ENCODE measurements around the gene MYO3A. TPM values are rescaled to one million over a fixed set of nuclear protein-coding genes. Genes with fewer than 3 reads are reported as not detected.
"Not testable (repeated sequence)": the region's sequence is repeated elsewhere in the genome, so short reads cannot be mapped to it uniquely, and the experiment has no call there.

The MYO3A gene
- total RNA-seq, 1 donor from 2014 or later = not detected

GRCh38 chr10:26064106-26064505, 130.1 kb downstream of the MYO3A start:
- Mint-ChIP-seq H3K27me3 (ENCODE audit: low read depth) (peaks cover 3% of the 10 kb centered on the region), H3K9me3 (ENCODE audit: low read depth) (no peaks in the 10 kb centered on the region), H3K27ac (ENCODE audit: unreplicated experiment) (no peak overlapping the region), H3K4me1 (ENCODE audit: low read depth) (no peaks in the 10 kb centered on the region), H3K36me3 (ENCODE audit: low read depth) (no peaks in the 10 kb centered on the region), H3K4me3 (ENCODE audit: unreplicated experiment) (no peak overlapping the region)
- TF ChIP-seq CTCF (IDR thresholded peaks at IDR 0.05) = no peak
- DNase-seq (ENCODE audit: low spot score) = no peak

DNA sequence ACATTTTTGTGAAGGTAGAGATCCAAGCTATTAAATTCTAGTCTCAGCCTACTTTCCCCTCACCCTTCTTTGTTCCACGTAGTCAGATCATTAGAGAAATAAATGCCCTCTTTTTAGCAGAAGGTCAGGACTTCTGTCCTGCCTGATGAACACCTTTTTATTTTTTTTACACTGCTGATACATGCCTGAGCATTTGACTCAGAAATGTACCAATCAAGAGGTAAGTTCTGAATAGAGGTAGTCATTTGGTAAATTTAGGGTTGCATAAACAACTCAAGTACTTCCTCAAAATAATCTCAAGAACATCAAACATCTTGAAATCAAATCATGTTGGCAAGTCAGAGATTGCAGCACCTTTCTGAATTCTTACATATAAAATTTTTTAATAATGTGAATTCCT, 133.7 kb downstream of the MYO3A start:
- Mint-ChIP-seq H3K4me1 (ENCODE audit: low read depth) (no peaks in the 10 kb centered on the region), H3K9me3 (ENCODE audit: low read depth) (no peaks in the 10 kb centered on the region), H3K36me3 (ENCODE audit: low read depth) (no peaks in the 10 kb centered on the region), H3K27ac (ENCODE audit: unreplicated experiment) (no peak overlapping the region), H3K4me3 (ENCODE audit: unreplicated experiment) (no peak overlapping the region), H3K27me3 (ENCODE audit: low read depth) (peaks cover 3% of the 10 kb centered on the region)
- TF ChIP-seq CTCF (IDR thresholded peaks at IDR 0.05) = no peak
- DNase-seq (ENCODE audit: low spot score) = no peak

DNA sequence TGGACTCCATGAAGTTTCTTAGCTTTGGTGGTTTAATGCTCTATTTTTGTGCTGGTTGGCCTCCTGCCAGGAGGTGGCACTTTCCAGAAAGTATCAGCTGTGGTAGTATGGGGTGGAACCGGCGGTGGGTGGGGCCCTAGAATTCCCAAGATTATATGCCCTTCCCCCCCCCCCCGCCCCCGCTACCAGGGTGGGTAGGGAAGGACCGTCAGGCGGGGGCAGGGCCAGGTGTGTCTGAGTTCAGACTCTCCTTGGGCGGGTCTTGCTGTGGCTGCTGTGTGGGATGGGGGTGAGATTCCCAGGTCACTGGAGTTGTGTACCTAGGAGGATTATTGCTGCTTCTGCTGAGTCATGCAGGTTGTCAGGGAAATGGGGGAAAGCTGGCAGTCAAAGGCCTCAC, 146.9 kb downstream of the MYO3A start:
- DNase-seq (ENCODE audit: low spot score) = peak; percentile 28
- not testable (repeated sequence) for H3K4me3 Mint-ChIP-seq (ENCODE audit: unreplicated experiment); H3K36me3 Mint-ChIP-seq (ENCODE audit: low read depth); H3K27me3 Mint-ChIP-seq (ENCODE audit: low read depth); H3K4me1 Mint-ChIP-seq (ENCODE audit: low read depth); H3K27ac Mint-ChIP-seq (ENCODE audit: unreplicated experiment); H3K9me3 Mint-ChIP-seq (ENCODE audit: low read depth)

- no peaks in the 10 kb centered on the region for H3K4me1 Mint-ChIP-seq (ENCODE audit: low read depth)
- no peaks in the 10 kb centered on the region for H3K36me3 Mint-ChIP-seq (ENCODE audit: low read depth)
- no peak overlapping the region for H3K4me3 Mint-ChIP-seq (ENCODE audit: unreplicated experiment)
- no peak for DNase-seq (ENCODE audit: low spot score)
- H3K27ac Mint-ChIP-seq (ENCODE audit: unreplicated experiment) = no peak overlapping the region
- TF ChIP-seq CTCF (IDR thresholded peaks at IDR 0.05) = no peak
- peaks cover 4% of the 10 kb centered on the region for H3K9me3 Mint-ChIP-seq (ENCODE audit: low read depth)
- no peaks in the 10 kb centered on the region for H3K27me3 Mint-ChIP-seq (ENCODE audit: low read depth)
Observed at GRCh38 chr10:26081459-26081858, 147.4 kb downstream of the MYO3A start.

DNA sequence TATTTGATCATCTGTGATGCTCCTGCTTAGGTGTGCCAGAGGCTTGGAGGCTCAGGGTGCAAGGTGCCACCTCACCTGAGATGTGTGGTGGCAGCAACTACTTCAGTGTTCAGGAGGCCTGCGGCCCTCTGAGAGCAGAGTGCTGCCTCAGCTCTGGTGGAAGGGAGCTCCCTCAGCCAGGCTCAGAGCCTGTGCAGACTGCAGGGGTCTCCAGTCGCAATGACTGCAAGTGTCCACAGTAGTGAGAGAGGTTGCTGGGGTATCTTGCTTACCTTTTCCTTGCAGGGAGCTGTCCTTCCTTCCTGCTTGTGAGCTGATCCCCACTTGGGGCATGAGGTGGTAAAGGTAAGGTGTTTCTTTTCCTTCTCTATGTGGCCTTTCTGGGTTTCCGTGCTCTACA, 151.5 kb downstream of the MYO3A start:
- no peaks in the 10 kb centered on the region for H3K4me1 Mint-ChIP-seq (ENCODE audit: low read depth)
- no peak for DNase-seq (ENCODE audit: low spot score)
- no peaks in the 10 kb centered on the region for H3K9me3 Mint-ChIP-seq (ENCODE audit: low read depth)
- no peak overlapping the region for H3K27ac Mint-ChIP-seq (ENCODE audit: unreplicated experiment)
- TF ChIP-seq CTCF (IDR thresholded peaks at IDR 0.05) = no peak
- H3K27me3 Mint-ChIP-seq (ENCODE audit: low read depth) = no peaks in the 10 kb centered on the region
- H3K4me3 Mint-ChIP-seq (ENCODE audit: unreplicated experiment) = no peak overlapping the region
- no peaks in the 10 kb centered on the region for H3K36me3 Mint-ChIP-seq (ENCODE audit: low read depth)

GRCh38 chr10:26087666-26088065, 153.6 kb downstream of the MYO3A start:
- TF ChIP-seq CTCF (IDR thresholded peaks at IDR 0.05) = no peak
- no peak for DNase-seq (ENCODE audit: low spot score)
- H3K27me3 Mint-ChIP-seq (ENCODE audit: low read depth) = peaks cover 2% of the 10 kb centered on the region
- H3K36me3 Mint-ChIP-seq (ENCODE audit: low read depth) = no peaks in the 10 kb centered on the region
- no peaks in the 10 kb centered on the region for H3K4me1 Mint-ChIP-seq (ENCODE audit: low read depth)
- H3K9me3 Mint-ChIP-seq (ENCODE audit: low read depth) = no peaks in the 10 kb centered on the region
- no peak overlapping the region for H3K27ac Mint-ChIP-seq (ENCODE audit: unreplicated experiment)
- no peak overlapping the region for H3K4me3 Mint-ChIP-seq (ENCODE audit: unreplicated experiment)
